GM13976 (cell line): ENCODE results near the gene ARFGEF2.

ENCODE experiments used
- DNase-seq: peaks from one replicate; pipeline ENCODE4 v3.0.0; 2012; ENCODE audit warnings: low spot score
- in situ Hi-C: fragments of 300-500 bp; cut with MboI; formaldehyde crosslinking; loops from one replicate; pipeline ENCODE4 v1.12.0; 2022; ENCODE audit warnings: low sequenced_read_pairs, mixed read lengths, inconsistent platforms; ENCODE audit not compliant: unreplicated experiment
- TF ChIP-seq, protein P1 (sequence below): IDR thresholded peaks from 2 replicates; pipeline ENCODE4 v1.5.1; 2012; ENCODE audit warnings: borderline replicate concordance, mild to moderate bottlenecking; ENCODE audit not compliant: insufficient read depth; ENCODE audit errors: extremely low read depth, missing control alignments, control extremely low read depth

Gene ARFGEF2

DNA sequence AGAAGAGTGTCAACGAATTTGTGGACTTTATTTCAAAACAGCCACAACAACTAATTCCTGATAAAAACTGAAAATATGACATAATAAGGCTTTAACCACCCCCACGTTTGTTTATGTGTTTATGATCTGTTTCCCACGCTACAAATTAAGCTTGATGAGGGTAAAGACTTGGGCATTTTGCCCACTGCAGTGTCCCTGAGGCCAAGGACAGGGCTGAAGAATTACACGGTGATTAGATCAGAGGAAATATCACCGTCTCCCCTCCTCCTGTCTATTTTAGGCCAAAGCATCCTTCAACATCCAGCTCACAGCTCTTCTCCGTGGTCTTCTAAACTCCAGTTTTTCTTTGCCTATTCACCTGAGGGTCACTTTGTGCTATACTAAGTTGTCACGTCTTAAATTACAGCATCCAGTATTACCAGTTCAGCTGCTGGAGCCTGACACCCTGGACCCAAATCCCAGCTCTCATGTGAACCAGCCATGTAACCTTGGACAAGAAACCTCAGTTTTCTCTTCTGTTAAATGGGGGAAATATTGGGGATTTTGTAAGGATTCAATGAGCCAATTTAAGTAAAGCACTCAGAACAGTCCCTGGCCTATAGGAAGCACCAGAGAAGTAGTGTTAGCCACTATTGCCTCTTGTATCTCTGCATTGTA is 15.2 kb upstream of the ARFGEF2 start:
- TF ChIP-seq, protein P1, sequence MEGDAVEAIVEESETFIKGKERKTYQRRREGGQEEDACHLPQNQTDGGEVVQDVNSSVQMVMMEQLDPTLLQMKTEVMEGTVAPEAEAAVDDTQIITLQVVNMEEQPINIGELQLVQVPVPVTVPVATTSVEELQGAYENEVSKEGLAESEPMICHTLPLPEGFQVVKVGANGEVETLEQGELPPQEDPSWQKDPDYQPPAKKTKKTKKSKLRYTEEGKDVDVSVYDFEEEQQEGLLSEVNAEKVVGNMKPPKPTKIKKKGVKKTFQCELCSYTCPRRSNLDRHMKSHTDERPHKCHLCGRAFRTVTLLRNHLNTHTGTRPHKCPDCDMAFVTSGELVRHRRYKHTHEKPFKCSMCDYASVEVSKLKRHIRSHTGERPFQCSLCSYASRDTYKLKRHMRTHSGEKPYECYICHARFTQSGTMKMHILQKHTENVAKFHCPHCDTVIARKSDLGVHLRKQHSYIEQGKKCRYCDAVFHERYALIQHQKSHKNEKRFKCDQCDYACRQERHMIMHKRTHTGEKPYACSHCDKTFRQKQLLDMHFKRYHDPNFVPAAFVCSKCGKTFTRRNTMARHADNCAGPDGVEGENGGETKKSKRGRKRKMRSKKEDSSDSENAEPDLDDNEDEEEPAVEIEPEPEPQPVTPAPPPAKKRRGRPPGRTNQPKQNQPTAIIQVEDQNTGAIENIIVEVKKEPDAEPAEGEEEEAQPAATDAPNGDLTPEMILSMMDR = no peak
- DNase-seq = no peak
- in situ Hi-C loops = loop anchor here (5.0 kb wide), 1 partner anchor 249 kb away; no protein-coding TSS in a partner anchor

DNA sequence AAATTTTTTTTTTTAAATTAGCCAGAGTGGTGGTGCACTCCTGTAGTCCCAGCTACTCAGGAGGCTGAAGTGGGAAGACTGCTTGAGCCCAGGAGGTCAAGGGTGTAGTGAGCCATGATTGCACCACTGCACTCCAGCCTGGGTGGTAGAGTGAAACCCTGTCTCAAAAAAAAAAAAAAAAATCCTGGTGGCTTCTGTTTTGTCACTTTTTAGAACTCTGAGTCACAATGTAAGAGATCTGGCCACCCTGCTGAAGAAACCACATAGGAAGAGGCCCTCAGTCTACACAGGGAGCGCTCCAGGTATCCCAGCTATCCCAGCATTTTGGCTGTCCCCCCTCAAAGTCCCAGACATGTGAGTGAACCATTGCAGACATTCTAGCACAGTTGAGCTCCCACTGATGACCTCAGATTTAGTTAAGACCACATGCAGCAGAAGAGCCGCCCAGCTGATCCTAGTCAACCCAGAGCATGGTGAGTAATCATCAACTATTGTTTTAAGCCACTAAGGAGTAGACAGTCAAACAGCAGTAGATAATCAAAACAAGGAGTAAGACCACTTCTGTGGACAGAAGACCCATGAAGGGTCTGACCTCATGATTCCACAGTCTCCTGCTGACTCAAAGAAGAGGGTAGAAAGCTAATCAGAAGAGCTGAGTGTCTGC is 12.7 kb upstream of the ARFGEF2 start:
- no peak for DNase-seq
- TF ChIP-seq, protein P1 = no peak
- in situ Hi-C loops = loop anchor here (5.0 kb wide), 1 partner anchor 251 kb away; no protein-coding TSS in a partner anchor

DNA sequence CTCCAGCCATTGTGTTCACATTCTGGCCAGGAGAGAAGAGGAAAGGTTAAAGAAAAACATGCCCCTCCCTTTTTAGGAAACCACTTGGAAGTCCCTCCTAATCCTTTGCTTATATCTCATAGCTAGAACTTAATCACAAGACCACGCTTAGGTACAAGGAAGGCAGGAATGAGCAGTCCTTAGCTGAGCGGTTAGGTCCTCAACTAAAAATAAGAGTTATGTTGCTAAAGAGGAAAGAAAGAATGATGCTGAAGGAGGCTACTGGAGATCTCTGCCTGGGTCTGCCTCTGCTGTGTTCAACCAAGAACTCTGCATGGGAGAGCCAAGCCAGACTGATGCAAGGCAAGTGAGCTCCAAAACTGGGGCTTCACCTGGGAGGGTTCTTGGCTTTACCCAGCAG is 11.6 kb upstream of the ARFGEF2 start:
- DNase-seq = no peak
- TF ChIP-seq, protein P1 = no peak
- in situ Hi-C loops = loop anchor here (5.0 kb wide), 1 partner anchor 253 kb away; no protein-coding TSS in a partner anchor

DNA sequence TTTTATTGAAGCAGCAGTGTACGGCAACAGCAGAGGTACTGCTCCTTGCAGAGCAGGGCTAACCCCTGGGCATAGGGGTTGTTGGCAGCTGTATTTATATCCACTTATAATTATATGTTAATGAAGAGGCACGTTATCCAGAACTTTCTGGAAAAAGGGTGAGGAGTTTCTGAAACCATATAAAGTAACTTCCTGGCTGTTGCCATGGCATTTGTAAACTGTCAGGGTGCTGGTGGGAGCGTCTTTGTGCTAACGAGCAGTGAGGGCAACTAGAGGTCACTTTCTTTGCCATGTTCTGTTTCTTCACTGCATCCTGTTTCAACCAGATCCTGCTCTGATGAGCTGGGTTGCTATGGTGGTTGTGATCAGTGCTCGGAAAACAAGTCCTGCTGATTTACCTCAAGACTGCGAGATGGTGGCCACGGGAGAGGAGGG is 11.1 kb upstream of the ARFGEF2 start:
- in situ Hi-C loops = no loop called here
- TF ChIP-seq, protein P1 = no peak
- no peak for DNase-seq

DNA sequence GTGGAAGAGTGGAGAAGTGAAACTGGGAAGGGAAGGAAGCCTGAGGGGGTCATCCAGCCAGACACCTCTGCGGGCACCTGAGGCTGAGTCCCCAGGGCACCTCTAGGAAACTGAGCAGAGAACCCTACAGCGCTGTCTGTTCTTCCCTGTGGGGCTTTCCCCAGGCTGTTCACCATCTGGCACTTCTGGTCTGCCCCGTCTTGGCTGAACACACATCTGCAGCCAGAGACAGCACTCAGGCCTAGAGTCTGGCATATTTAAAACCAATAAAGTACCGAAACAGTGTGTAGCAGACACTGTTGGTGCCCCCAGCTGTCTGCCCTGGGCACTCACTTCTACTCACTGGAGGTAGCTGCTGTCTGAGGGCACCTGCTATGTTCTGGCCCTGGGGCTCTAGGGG is 9.4 kb upstream of the ARFGEF2 start:
- no peak for DNase-seq
- in situ Hi-C loops = no loop called here
- TF ChIP-seq, protein P1 = no peak

DNA sequence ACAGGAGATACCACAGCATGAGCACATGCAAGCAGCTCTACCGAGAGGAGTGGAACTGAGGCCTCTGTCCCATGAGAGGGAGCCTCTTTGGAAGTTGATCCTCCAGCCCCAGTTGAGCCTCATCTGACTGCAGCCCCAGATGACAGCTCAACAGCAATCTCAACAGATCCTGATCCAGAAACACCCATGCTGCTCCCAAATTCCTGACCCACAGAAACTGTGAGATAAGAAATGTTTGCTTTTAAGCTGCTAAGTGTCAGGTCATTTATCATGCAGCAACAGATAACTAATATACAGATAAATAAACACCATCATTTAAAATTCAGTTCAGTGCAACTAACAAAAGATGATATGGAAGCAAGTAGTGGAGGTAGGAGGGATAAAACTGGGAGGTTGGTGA is 4.8 kb upstream of the ARFGEF2 start:
- TF ChIP-seq, protein P1 = no peak
- DNase-seq = no peak
- in situ Hi-C loops = no loop called here
